ENCODE results near the gene PRKCH.

DNA sequence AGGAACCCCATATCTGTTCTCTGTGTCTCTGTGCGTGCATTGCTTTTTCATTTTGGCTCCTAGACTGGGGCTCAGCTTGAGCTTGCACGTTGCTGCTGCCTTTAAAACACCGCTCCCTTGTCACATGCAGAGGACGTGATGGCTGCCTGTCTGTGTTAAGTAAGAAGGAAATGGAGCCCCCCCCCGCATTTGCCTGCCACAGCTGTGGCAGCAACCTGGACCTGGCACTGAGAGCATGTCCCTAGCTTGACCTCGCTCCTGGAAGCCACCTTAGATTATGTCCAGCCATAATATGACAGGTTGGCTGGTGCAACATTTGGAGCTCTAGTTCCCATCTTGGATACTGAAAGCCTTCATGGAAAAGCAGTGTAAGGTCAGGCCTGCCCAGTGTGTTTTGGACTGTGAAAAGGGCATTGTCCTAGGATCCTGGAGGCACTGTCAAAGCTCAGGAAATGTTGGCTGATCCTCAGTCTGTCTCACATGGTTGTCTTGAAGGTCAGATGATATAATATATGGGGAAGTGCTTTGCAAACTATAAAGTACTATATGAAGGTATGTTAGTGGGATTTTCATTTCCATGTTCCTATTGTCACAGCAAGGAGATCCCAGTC, 73.8 kb downstream of the PRKCH start:
- TF ChIP-seq CTCF (IDR thresholded peaks at IDR 0.05) = no peak
- no peak for TF ChIP-seq POLR2AphosphoS5 (IDR thresholded peaks at IDR 0.05; ENCODE audit: insufficient read depth in 1 of 2, low read depth in 1 of 2)
- TF ChIP-seq POLR2A (IDR thresholded peaks at IDR 0.05) = no peak
